GM19467 (cell line): Measurements from ENCODE around the gene RAB4A.

Experiments used
- ATAC-seq: cut with Tn5 transposase; IDR thresholded peaks from one replicate; pipeline ENCODE4 v1.9.1; 2021; ENCODE audit warnings: mild to moderate bottlenecking, moderate library complexity; ENCODE audit not compliant: unreplicated experiment

The RAB4A gene

GRCh38 chr1:229243638-229244037, 27.3 kb upstream of the RAB4A start:
- no peak for ATAC-seq

- ATAC-seq, result no peak
These were observed 26.8 kb upstream of the RAB4A start for GRCh38 chr1:229244091-229244490.

- ATAC-seq, result no peak
These were observed 23.0 kb upstream of the RAB4A start for GRCh38 chr1:229247871-229248270.

GRCh38 chr1:229248821-229249817, 21.8 kb upstream of the RAB4A start:
- ATAC-seq, result no peak

GRCh38 chr1:229249854-229250644, 20.9 kb upstream of the RAB4A start:
- no peak for ATAC-seq

GRCh38 chr1:229251185-229251584, 19.7 kb upstream of the RAB4A start:
- ATAC-seq, result no peak

DNA sequence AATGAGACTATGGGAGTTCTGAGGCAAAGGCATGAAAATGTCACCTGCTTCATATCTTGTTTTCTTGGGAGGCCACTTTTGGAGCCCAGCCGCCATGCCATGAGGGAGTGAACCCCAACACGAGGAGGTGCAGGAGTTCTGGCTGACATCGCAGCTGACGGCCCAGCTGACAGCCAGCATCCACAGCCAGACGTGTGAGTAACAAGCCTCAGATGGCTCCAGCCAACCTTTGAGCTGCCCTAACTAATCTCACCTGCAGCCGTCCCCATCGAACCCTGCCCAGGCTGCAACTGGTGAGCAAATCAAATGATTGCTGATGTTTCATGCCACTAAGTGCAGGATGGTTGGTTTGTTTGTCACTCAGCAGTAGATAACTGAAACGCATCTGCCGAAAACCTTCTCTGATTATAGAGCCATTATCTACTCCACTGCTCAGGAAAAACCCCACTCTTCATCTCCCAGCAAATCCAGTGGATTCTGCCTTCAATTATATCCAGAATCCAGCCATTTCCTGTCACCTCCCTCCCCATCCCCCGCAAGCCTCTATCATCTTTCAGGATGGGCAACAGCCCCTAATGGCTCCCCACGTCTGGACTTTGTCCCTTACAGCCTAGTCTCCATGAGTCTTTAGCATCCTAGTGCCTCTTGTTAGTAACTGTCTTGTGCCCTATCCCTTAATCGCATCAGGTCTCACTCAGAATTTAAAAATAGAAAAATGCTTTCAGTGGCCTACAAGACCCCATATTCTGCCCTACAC, 18.5 kb upstream of the RAB4A start:
- ATAC-seq, result no peak

DNA sequence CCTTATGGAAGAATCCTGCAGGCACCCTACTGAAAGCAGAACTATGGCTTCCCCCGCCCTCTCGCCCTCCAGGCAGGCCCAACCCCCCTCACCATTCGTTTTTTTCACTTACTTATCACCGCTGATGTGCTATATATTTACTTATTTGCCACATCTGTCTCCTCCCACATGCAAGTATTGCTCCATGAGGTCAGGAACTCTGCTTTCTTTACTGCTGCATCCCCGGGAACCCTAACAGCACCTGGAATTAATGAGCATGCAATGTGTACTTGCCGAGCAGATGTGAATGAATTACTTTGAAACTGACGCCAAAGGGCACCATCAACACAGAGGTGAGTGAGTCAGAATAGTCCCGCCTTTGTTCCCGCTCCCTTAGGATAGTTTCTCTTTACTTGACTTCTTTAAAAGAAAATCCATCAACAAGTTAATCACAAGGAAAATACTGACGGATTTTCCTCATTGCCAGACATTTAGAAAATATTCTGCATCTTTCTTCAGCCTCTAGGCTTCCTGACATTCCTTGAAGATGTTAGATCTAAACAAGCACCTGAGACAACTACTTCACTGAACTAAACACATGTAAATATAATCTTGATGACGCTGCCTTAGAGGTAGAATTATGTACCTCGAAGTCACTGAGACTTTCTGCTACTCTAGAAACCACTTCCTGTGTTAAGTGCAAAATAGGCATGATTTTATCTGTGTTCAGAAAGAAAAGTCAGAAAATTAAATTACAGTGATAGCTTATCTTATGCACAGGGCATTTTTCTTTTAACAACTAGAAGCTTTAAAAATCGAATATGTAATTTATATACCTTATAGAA, 17.5 kb upstream of the RAB4A start:
- ATAC-seq, result peak; percentile 50

GRCh38 chr1:229254910-229255541, 15.9 kb upstream of the RAB4A start:
- ATAC-seq, result no peak

DNA sequence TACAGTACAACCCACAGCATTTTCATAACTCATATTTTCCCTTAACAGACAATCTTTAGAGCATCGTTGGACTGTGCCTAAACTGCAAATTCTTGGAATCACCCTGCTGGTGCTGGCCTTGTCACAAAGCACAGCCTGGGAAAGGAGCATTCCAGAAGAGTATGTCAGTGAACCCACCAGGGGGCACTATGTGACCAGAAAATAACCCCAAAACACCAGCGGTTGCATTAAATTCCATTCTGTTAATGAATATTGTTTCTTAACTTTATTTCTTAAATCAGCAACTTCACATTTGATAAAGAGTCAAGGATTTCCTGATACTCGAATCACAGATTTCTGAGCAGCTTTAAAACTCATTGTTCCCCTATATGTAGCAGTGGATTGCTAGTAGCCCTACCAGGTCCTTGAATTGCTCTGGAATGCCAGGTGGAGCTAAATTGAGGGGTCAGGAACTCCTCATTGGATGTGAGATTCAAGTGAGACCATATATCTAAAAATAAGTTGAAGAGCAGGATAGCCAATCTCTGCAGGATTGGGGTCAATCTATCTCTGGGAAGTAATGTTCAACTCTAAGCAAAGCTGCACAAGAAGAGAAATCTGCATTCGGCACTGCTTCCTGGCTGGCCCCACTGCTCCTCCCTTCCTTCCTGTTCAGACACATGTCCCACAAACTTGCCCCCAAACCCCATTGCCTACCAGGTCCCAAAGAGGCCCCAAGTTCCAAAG, 12.7 kb upstream of the RAB4A start:
- no peak for ATAC-seq

- ATAC-seq, result no peak
These were observed 12.2 kb upstream of the RAB4A start for GRCh38 chr1:229258757-229259060.

- no peak for ATAC-seq
These were observed 10.6 kb upstream of the RAB4A start for GRCh38 chr1:229260297-229260696.

GRCh38 chr1:229262239-229262638, 8.7 kb upstream of the RAB4A start:
- ATAC-seq, result no peak

DNA sequence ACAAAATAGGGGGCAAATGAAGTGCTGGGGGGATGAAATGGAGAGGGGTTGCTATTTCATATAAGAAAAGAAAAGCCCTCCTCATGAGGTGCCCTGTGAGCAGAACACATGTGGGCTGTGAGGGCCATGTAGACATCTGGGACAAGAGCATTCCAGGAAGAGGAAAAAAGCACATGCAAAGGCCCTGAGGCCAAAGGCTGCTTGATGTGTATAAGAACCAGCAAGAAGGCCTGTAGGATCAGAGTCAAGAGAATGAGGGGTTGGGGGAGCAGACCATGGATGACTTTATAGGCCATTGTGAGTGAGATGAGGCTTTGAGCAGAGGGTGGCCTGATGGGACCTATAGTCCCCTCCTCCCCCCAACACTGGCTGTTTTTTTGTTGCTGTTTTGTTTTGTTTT, 7.7 kb upstream of the RAB4A start:
- ATAC-seq, result no peak

DNA sequence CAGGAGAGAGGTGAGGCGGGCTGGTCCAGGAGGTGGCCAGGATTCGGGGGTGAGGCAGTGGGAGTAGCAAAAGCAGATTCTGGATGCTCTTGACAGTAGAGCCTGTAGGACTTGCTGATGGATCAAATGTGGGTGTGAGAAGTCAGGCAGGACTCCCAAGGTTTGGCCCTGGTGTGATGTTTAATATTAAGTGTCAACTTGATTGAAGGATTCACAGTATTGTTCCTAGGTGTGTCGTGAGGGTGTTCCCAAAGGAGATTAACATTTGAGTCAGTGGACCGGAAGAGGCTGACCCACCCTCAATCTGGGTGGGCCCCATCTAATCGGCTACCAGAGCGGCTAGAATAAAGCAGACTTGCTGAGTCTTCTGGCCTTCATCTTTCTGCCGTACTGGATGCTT, 6.8 kb upstream of the RAB4A start:
- no peak for ATAC-seq

GRCh38 chr1:229264487-229264886, 6.4 kb upstream of the RAB4A start:
- no peak for ATAC-seq

DNA sequence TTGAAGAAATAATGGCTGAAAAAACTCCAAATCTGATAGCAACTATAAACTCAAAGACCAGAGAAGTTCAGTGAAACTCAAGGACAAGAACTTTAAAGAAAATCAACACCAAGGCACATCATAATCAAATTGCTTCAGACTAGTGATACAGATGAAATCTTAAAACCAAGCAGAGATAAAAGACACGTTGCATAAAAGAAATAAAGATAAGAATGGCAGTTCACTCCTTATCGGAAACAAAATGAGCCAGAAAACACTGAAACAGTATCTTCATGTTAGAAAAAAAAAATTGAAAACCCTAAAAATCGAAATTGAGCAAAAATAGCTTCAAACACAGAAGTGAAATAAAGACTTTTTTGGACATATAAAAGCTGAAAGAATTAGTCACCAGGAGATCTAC, 4.6 kb upstream of the RAB4A start:
- ATAC-seq, result no peak

GRCh38 chr1:229266832-229267500, 3.9 kb upstream of the RAB4A start:
- ATAC-seq, result no peak

DNA sequence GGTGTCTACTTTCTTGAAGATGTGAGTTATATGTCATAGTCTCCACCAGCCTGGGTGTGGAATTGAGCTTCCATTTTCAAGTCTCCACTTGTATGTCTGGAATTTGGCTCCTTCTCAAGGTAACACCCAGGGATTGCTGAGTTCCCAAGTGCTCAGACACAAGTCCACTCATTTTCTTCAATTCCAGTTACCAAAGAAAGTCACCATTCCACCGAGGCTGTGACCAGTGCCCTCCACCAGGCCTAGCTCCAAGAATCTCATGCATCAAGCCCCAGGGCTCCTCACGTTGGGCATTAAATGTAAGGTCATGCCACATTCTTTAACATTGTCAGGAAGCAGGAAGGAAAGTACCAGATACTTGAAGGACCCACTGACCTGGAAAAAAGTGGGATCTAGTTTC, 2.4 kb upstream of the RAB4A start:
- ATAC-seq, result no peak
